Ovary (tissue), 9 donors: Measurements from ENCODE around the gene QRICH1. TPM values are rescaled to one million over a fixed set of nuclear protein-coding genes. Genes with fewer than 3 reads are reported as not detected.
A peak's percentile ranks its signal among the peaks of the same experiment; 100 is the strongest.

Experiments used
- DNase-seq, 5 donors: peaks; one replicate each; pipeline ENCODE4 v3.0.0-alpha.2; 2019 to 2020
- H3K27ac ChIP-seq, 2 donors: fragments of 200-600 bp; one replicate each; pipeline versions ENCODE4 v1.5.1 to v1.8.0; 2019 to 2022
- H3K27me3 ChIP-seq: fragments of 200-600 bp; one replicate; pipeline ENCODE4 v1.8.0; 2022
- H3K36me3 ChIP-seq: fragments of 200-600 bp; sonication (generic); one replicate; pipeline ENCODE4 v1.5.1; 2019
- H3K4me1 ChIP-seq: one replicate; pipeline ENCODE4 v1.8.1; 2013; ENCODE audit warnings: mild to moderate bottlenecking, moderate library complexity; ENCODE audit not compliant: insufficient read depth
- H3K4me3 ChIP-seq: fragments of 200-600 bp; sonication (generic); one replicate; pipeline ENCODE4 v1.5.1; 2017
- H3K9me3 ChIP-seq, 2 donors: fragments of 200-600 bp in 1 of 2; sonication (generic) in 1 of 2; one replicate each; pipeline versions ENCODE4 v1.5.1 to v1.8.1; 2013 to 2019; ENCODE audit warnings: mild to moderate bottlenecking in 1 of 2, moderate library complexity in 1 of 2
- CTCF ChIP-seq, 3 donors: fragments of 450-650 bp in 2 of 3; fragments of 200-600 bp in 1 of 3; IDR thresholded peaks; one replicate each; pipeline versions ENCODE4 v1.5.1 to v1.8.0; 2016 to 2022; ENCODE audit warnings: antibody characterized with exemption in 3 of 3, mild to moderate bottlenecking in 1 of 3
- EP300 ChIP-seq: sonication (generic); formaldehyde crosslinking; IDR thresholded peaks from one replicate; pipeline ENCODE4 v1.6.1; 2017; ENCODE audit warnings: antibody characterized with exemption
- POLR2A ChIP-seq: fragments of 450-650 bp; IDR thresholded peaks from one replicate; pipeline ENCODE4 v1.6.1; 2017; ENCODE audit warnings: antibody characterized with exemption, mild to moderate bottlenecking, moderate library complexity
- WGBS, 3 donors: extraction: QIAGEN DNeasy Blood & Tissue Kit in 1 of 3; methylation state at CpG; one replicate each; pipeline versions ENCODE4 v1.1.5 to v1.1.7; 2013 to 2017; 5-methylcytosine and 5-hydroxymethylcytosine counted together
- intact Hi-C, 4 donors: fragments of 100-400 bp; cut with DNase I; formaldehyde crosslinking; loops; one replicate each; pipeline versions ENCODE4 v1.11.0 to v1.15.1; 2022 to 2023
- polyA plus RNA-seq, 2 donors: library from polyadenylated mRNA; stranded (reverse); fragments of 200-250 nt in 1 of 2; fragments of 350-450 nt in 1 of 2; fragmentation: Illumina TruSeq in 1 of 2; extraction: RNeasy Lipid Tissue Mini Kit (QIAGEN cat#74804) in 1 of 2; gene quantifications; one replicate each; pipeline ENCODE4 v1.2.3, GENCODE V29; 2013 to 2014
- total RNA-seq, 7 donors: library from RNA; depleted of rRNA in 2 of 7; stranded (reverse); fragments of >200 nt in 2 of 7; fragmentation: NEBNext Ultra II Directional in 3 of 7; extraction: Animal tissue kit (Norgen Biotek cat#: 25700) in 3 of 7; gene quantifications; one replicate each; pipeline versions ENCODE4 v1.1.0 to v1.2.4, GENCODE V29; 2016 to 2023
- donor health status: DM: no; HTN: no; CAD: no; lungs with moderate emphysema.
- donor health status: DM: no; HTN: no; CAD: no.
- donor health status: Bipolar disorder and iron deficiency.
- donor health status: DM: yes; HTN: yes; CAD: no.
- donor health status: DM: no; HTN: no; CAD: no.
- donor health status: DM: yes; HTN: yes; CAD: no.

The QRICH1 gene
- total and polyA plus RNA-seq, 9 donors, result 46.2 to 104 (median 82.8) TPM

GRCh38 chr3:49120438-49121131, 26.7 kb upstream of the QRICH1 start, which contains the start of gene USP19:
Gene USP19 (minus strand): TSS chr3:49120823. CDS start chr3:49119145, 1,678 bp downstream.
- intact Hi-C loops, result no loop called here
- Histone ChIP-seq H3K27ac (peak within 1 kb of the TSS; percentile 83 to 91), H3K4me3 (peak within 1 kb of the TSS; percentile 80), H3K27me3 (no peaks in the 10 kb centered on the region), H3K36me3 (no peaks in the 10 kb centered on the region), H3K4me1 (peaks cover 7% of the 10 kb centered on the region), H3K9me3 (no peaks in the 10 kb centered on the region)
- TF ChIP-seq POLR2A (peak; percentile 75), EP300 (no peak)
- 0 to 1% (median 1%) methylated on average over 62 to 70 of the region's 70 CpGs for WGBS, 3 donors
- peak; percentile 95 to 98 (median 96) for DNase-seq

GRCh38 chr3:49120096-49120437, 26.2 kb upstream of the QRICH1 start:
- Histone ChIP-seq H3K36me3 (no peaks in the 10 kb centered on the region), H3K4me1 (peaks cover 7% of the 10 kb centered on the region), H3K9me3 (no peaks in the 10 kb centered on the region), H3K4me3 (peak overlapping the region; percentile 80), H3K27ac (peak overlapping the region; percentile 83 to 91), H3K27me3 (no peaks in the 10 kb centered on the region)
- intact Hi-C loops, result no loop called here
- no peak for DNase-seq
- TF ChIP-seq POLR2A, result no peak
- TF ChIP-seq EP300, result no peak
- TF ChIP-seq CTCF (IDR thresholded peaks at IDR 0.05), result no peak
- WGBS, 3 donors, result 0 to 1% (median 0%) methylated on average over 6 to 9 of the region's 9 CpGs

- no peak overlapping the region for H3K4me3 ChIP-seq
- DNase-seq, result no peak
- peak overlapping the region in 1 of 2 donors; percentile 83 for H3K27ac ChIP-seq
- WGBS, 3 donors, result 49 to 55% (median 52%) methylated on average over 3 of the region's 3 CpGs
- H3K27me3 ChIP-seq, result no peaks in the 10 kb centered on the region
- no peaks in the 10 kb centered on the region for H3K36me3 ChIP-seq
- no peaks in the 10 kb centered on the region for H3K9me3 ChIP-seq
- intact Hi-C loops, result loop anchor here in 1 of 4 donors (10.0 kb wide), 1 partner anchor 315 kb away; no protein-coding TSS in a partner anchor
- peaks cover 7% of the 10 kb centered on the region for H3K4me1 ChIP-seq
- TF ChIP-seq CTCF (IDR thresholded peaks at IDR 0.05), result no peak
- no peak for TF ChIP-seq EP300
- no peak for TF ChIP-seq POLR2A
These were observed 25.6 kb upstream of the QRICH1 start for GRCh38 chr3:49119439-49119838.

GRCh38 chr3:49119036-49119435, 25.2 kb upstream of the QRICH1 start:
- no peak overlapping the region for H3K4me3 ChIP-seq
- intact Hi-C loops, result loop anchor here in 1 of 4 donors (10.0 kb wide), 1 partner anchor 316 kb away; no protein-coding TSS in a partner anchor
- 32 to 37% (median 32%) methylated on average over 8 to 10 of the region's 10 CpGs for WGBS, 3 donors
- no peak for TF ChIP-seq EP300
- TF ChIP-seq CTCF (IDR thresholded peaks at IDR 0.05), result no peak
- TF ChIP-seq POLR2A, result no peak
- H3K36me3 ChIP-seq, result no peaks in the 10 kb centered on the region
- no peaks in the 10 kb centered on the region for H3K27me3 ChIP-seq
- H3K27ac ChIP-seq, result no peak overlapping the region
- H3K4me1 ChIP-seq, result peaks cover 7% of the 10 kb centered on the region
- H3K9me3 ChIP-seq, result no peaks in the 10 kb centered on the region
- DNase-seq, result peak in 4 of 5 donors; percentile 49 to 80 (median 60)

GRCh38 chr3:49112262-49112661, 18.4 kb upstream of the QRICH1 start:
- WGBS, 3 donors, result 76 to 87% (median 78%) methylated on average over 14 of the region's 14 CpGs
- Histone ChIP-seq H3K4me1 (no peaks in the 10 kb centered on the region), H3K27me3 (no peaks in the 10 kb centered on the region), H3K9me3 (no peaks in the 10 kb centered on the region), H3K4me3 (no peak overlapping the region), H3K36me3 (no peaks in the 10 kb centered on the region), H3K27ac (no peak overlapping the region)
- intact Hi-C loops, result loop anchor here in 1 of 4 donors (10.0 kb wide), 1 partner anchor 323 kb away; no protein-coding TSS in a partner anchor
- no peak for DNase-seq
- TF ChIP-seq POLR2A, result no peak
- TF ChIP-seq EP300, result no peak
- no peak for TF ChIP-seq CTCF (IDR thresholded peaks at IDR 0.05)
